Measurements from ENCODE around the gene NOTCH4.
A peak's percentile ranks its signal among the peaks of the same experiment; 100 is the strongest.
"Not testable (repeated sequence)": the region's sequence is repeated elsewhere in the genome, so short reads cannot be mapped to it uniquely, and the experiment has no call there.

NOTCH4 gene

GRCh38 chr6:32216998-32217397 is 6.9 kb downstream of the NOTCH4 start:
- no peak for DNase-seq (ENCODE audit: low read depth)

- no peak for DNase-seq (ENCODE audit: low read depth)
Observed at GRCh38 chr6:32216285-32216684, 7.6 kb downstream of the NOTCH4 start.

- no peak for DNase-seq (ENCODE audit: low read depth)
Observed at GRCh38 chr6:32215617-32216016, 8.2 kb downstream of the NOTCH4 start.

GRCh38 chr6:32214126-32214525 is 9.7 kb downstream of the NOTCH4 start:
- DNase-seq (ENCODE audit: low read depth), result no peak

GRCh38 chr6:32213649-32214048 is 10.2 kb downstream of the NOTCH4 start:
- DNase-seq (ENCODE audit: low read depth), result no peak

GRCh38 chr6:32212076-32212760 is 11.6 kb downstream of the NOTCH4 start:
- no peak for DNase-seq (ENCODE audit: low read depth)

- DNase-seq (ENCODE audit: low read depth), result not testable (repeated sequence)
Observed at GRCh38 chr6:32211432-32211831, 12.4 kb downstream of the NOTCH4 start.

- DNase-seq (ENCODE audit: low read depth), result no peak
Observed at GRCh38 chr6:32210191-32210601, 13.7 kb downstream of the NOTCH4 start.

GRCh38 chr6:32208996-32209395 is 14.9 kb downstream of the NOTCH4 start:
- DNase-seq (ENCODE audit: low read depth), result no peak

- no peak for DNase-seq (ENCODE audit: low read depth)
Observed at GRCh38 chr6:32204268-32204715, 19.6 kb downstream of the NOTCH4 start.

GRCh38 chr6:32203426-32204267 is 20.2 kb downstream of the NOTCH4 start:
- no peak for DNase-seq (ENCODE audit: low read depth)

GRCh38 chr6:32202186-32202585 is 21.7 kb downstream of the NOTCH4 start:
- no peak for DNase-seq (ENCODE audit: low read depth)

- DNase-seq (ENCODE audit: low read depth), result no peak
Observed at GRCh38 chr6:32200711-32201475, 23.0 kb downstream of the NOTCH4 start.

- no peak for DNase-seq (ENCODE audit: low read depth)
Observed at GRCh38 chr6:32198866-32199265, 25.0 kb downstream of the NOTCH4 start.

- DNase-seq (ENCODE audit: low read depth), result no peak
Observed at GRCh38 chr6:32198345-32198696, 25.5 kb downstream of the NOTCH4 start.

- no peak for DNase-seq (ENCODE audit: low read depth)
Observed at GRCh38 chr6:32196682-32197616, 26.9 kb downstream of the NOTCH4 start.

- DNase-seq (ENCODE audit: low read depth), result peak; percentile 93
Observed at GRCh38 chr6:32195902-32196681, 27.8 kb downstream of the NOTCH4 start.

- DNase-seq (ENCODE audit: low read depth), result peak; percentile 100
Observed at GRCh38 chr6:32195652-32195901, 28.3 kb downstream of the NOTCH4 start.

GRCh38 chr6:32194825-32195651 is 28.8 kb downstream of the NOTCH4 start:
- DNase-seq (ENCODE audit: low read depth), result peak; percentile 74

- no peak for DNase-seq (ENCODE audit: low read depth)
Observed at GRCh38 chr6:32194388-32194787, 29.5 kb downstream of the NOTCH4 start.
